Fibroblast of upper back skin (primary cell): Measurements from ENCODE around the gene WDFY1.
A peak's percentile ranks its signal among the peaks of the same experiment; 100 is the strongest.

Source experiments
- DNase-seq: peaks from one replicate; pipeline ENCODE4 v3.0.0-alpha.2; 2013

The WDFY1 gene

DNA sequence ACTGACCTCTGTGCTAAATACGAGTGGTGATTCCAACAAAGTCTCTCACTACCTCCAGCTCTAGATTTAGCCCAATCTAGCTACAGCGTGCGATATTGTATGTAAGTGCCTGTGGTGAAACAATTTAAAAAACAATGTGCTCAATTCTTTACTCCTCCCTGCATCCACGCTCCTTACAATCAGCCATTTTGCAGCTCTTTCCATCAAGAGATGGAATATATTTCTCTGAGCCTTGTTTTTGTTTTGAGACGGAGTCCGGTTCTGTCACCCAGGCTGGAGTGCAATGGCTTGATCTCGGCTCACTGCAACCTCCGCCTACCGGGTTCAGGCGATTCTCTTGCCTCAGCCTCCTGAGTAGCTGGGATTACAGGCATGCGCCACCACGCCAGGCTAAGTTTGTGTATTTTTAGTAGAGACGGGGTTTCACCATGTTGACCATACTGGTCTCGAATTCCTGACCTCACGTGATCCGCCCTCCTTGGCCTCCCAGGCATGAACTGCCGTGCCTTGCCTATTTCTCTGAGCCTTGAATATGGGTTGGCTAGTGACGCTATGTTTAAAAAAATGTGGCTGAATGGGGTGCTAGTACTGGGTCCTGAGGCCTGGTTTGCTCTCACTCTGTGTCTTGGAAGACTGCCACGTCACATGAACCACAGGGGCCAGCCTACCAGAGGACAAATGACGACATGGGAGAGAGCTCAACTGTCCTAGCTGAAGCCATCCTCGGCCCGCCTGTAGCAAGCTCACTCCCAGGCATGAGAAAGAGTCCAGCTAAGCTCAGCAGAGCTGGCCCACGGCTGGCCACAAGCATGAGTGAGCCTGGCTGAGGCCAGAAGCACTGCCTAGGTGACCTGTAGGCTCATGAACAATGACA, 14.8 kb downstream of the WDFY1 start:
- no peak for DNase-seq

DNA sequence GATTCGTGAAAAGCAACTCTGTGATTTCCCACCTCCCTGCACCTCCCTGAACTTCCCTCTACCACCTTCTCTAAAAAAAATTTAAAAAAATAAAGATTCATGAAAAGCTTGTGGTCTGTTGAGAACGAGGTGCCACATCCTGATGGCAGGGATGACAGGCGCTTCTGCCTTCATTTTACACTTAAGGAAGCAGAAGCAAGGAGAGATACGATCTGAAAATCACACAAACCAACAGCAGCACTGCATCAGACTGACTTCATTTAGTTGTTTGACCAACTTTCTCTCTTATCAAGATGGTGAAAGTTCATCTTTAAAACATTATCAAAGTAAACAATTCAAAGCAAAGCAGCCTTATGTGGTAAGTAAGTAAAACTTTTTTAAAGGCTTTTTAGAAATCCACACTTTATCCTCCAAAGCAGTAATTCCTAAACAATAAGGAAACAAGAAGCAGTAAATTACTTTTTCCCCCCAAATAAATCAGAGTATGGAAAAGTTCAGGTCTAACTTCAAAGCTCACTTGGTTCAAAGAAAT, 15.5 kb downstream of the WDFY1 start:
- DNase-seq = no peak

GRCh38 chr2:223928113-223929006, 16.8 kb downstream of the WDFY1 start:
- no peak for DNase-seq

DNA sequence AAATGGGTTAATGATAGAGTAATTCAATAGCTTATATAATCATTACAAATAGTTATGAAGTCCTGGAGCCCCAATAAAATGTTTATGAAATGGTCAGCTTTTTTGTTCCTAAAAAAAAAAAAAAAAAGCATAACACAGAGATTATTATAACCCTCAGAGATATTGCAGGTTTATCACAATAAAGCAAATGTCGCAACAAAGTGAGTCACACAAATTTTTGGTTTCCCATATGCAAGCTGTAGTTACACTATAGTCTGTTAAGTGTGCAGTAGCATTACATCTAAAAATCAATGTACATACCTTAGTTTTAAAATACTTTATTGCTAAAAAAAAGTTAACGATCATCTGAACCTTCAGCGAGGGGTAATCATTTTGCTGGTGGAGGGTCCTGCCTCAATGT, 20.0 kb downstream of the WDFY1 start:
- DNase-seq = peak; percentile 69

DNA sequence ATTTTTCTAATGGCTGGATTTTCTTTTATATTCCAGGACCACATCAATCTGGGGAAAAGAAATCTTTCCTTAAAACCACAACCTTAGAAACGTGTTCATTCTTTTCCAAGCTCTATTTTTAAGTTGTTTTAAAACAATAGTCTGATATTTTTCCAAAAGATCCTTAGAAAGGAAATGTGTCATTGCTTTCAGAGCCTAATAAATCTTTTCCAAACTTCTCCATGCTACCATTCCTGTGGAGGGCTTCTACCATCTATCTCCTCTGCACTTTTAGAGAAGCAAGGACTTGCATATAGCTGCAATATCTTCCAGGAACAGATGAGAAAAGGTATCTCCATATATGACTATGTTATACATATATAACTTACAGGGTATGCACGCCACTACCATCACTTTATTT, 21.2 kb downstream of the WDFY1 start:
- peak; percentile 73 for DNase-seq

DNA sequence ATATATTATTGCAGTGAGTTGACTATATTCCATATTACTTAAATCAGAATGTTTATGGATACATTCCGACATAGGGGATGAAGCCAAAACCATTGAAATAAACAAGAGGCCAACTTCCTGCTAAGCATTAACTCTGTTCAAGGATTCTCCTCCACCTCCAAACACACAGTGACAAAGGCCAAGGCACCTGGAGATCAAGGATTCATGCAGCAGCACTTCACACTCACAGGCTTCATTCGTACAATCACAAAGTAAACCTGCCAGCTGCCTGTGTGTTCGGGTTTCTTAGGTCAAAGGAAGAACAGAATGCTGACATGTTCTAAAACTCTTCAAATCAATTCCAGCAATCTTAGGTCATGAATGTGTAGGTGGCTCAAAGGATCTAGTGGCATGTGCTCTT, 22.8 kb downstream of the WDFY1 start:
- no peak for DNase-seq

DNA sequence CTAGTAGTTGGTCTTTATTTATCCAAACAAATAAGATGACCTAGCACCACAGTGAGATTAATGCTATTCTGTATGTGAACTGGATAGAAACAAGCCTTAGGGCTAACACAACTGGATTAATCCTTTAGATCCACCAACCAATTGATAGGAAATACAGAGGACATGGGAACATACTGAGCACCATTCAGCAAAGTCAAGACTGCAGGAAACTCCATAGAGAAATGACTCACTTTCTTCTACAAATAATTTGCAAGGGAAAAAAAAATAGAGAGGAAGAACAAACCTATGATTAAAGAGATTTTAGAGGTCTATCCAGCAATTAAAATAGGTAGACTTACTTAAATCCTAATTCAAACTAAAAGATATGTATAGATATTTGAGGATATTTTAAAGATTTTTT, 23.9 kb downstream of the WDFY1 start:
- DNase-seq = no peak

GRCh38 chr2:223920109-223920508, 25.0 kb downstream of the WDFY1 start:
- no peak for DNase-seq

- no peak for DNase-seq
These were observed 26.4 kb downstream of the WDFY1 start for GRCh38 chr2:223918671-223919134.

DNA sequence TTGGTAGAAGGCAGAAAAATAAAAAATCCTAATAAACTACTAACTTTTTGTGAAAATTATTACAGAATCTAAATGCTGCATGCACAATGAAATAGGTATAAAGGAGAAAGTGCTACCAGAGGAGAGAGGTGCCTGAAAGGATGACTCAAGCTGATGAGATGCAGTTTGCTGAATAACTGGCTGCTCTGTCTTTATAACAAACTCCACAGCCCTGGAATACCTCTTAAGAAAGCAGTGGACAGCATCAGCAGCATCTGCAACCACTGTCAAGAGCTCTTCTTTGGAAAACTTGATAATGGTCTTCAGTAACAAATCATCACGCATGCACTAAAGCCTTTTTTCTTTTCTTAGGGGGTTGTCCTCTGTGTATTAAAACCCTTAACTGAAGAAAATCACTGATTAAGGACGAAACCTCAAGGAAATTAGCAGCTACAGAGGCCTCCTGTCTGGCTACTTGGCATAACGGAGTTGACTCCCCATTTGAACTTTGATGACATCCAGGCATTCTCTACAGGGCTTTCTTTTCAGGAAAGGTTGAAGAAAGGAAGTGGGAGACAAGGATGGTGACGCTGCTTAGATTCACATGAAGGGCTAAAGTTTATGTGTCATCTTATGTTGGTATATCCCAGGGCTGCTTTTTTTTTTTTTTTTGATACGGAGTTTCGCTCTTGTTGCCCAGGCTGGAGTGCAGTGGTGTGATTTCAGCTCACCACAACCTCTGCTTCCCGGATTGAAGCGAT, 28.8 kb downstream of the WDFY1 start:
- DNase-seq = no peak

GRCh38 chr2:223915071-223915470, 30.1 kb downstream of the WDFY1 start:
- DNase-seq = no peak

DNA sequence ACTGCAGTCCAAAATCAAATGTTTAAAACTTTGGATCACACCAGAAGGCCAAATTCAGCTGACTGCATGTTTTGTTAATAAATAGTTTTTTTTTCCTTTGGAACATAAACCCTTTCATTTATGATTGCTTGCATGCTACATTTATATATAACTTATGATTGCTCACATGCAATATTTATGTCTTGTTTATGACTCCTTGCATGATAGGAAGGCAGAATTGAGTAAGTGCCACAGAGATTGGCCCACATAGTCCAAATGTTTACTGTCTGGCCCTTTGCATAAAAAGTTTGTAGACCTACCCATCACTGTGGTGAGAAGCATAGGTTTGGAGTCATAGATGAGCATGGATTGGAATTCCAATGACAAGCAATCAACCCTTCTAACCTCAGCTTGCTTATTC, 30.8 kb downstream of the WDFY1 start:
- no peak for DNase-seq

DNA sequence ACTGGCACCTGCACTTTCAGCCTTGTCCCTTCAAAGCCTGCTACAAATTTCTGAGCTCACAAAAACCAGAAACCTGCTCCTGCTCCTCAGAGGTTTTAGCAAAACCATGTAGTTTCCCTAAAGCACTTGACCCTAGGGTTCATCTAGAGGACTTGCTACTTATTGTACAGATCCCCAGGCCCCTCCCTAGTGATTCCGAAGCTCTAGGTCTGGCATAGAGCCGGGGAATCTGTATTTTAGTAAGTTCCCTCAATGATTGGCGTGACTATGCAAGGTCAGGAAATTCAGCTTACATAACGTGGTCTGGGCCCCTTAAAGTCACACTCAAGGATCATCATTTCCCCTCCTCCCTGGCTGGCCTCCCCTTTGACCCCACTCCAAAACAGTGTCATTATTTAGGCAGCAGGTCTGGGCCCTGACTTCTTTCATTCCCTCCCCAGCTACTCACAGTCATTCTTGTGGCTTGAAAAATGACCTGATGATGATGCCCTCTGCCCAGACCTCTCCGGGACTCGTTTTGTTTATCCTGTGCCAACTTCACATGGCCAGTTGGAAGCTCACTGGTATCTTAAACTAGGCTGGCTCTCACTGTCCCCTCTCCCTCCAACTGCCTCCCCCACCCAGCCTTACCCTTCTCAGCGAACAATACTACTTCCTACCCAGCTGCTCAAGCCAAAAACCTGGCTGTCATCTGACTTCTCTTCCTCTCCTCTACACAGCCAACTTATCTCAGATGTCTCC, 36.0 kb downstream of the WDFY1 start:
- no peak for DNase-seq

- DNase-seq = no peak
These were observed 36.7 kb downstream of the WDFY1 start for GRCh38 chr2:223908304-223908998.

DNA sequence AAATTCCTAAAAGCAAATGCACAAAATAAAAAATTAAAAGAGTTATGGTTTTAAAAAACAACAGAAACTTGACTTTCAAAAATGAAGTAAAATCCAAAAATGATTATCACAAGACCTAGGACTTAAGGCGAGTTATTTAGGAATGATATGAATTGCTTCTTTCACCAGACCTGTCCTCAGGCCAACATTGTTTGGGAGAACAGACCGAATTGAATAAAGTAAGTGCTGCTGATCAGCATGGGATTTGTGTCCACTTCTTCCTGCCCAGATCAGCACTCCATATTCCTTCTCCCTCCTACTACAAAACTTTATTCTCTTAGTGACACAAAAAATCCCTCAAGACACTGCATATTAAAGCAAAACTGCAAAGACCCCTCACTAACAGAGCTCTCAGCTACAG, 39.1 kb downstream of the WDFY1 start:
- DNase-seq = no peak

GRCh38 chr2:223901854-223902253, 43.3 kb downstream of the WDFY1 start:
- no peak for DNase-seq

DNA sequence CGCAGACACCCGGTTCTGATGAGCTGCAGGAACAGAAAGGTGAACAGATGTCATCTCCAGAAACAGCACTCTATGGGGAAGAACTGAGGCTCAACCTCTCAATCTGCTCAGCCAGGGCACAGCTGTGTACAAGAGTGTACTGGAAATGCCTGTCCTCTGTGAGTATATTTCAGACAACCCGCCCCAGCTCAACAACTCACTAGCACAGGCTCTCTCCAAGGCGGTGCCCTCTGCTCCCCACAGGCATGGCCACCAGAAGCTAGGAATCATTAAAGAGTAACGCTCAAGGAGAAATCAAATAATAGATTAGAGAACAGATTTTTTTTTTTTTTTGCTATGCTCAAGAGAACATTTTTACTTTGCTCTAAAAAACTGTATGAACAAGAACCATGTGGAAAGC, 43.8 kb downstream of the WDFY1 start:
- DNase-seq = no peak

DNA sequence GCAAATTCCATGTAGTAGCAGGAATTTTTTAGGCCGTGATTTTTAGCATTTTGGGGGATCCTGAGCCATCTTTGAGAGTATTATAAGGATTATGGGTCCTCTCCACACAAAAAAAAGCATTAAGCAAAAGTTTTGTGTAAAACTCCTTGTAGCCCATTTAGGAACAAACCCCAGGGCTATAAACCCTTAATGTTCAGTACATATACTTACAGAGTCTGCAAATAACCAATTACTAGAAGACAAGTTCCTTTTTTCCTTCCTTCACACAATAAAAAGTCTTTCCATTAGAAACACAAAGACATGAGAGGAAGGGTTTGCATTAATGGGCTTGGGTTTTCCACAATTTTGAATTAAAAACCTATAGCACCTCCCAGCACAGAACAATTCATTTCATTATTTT, 44.6 kb downstream of the WDFY1 start:
- no peak for DNase-seq

DNA sequence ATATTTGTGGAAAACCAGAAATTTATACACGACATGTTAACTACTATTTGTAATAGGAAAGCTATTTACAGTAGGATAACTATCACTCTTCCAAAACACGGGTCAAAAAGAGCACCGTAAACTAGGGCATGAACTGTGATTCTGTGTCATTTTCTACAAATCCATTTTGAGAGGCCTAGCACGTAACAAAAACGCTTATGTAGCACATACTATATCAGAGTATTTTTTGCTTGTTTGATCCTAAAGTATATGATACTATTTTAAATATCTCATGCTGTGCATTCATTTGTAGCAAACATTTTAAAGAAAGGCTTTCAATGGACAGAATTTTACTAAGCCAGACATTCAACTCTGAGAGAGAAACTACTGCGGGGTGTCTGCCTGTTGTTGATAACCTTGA, 45.1 kb downstream of the WDFY1 start:
- no peak for DNase-seq

DNA sequence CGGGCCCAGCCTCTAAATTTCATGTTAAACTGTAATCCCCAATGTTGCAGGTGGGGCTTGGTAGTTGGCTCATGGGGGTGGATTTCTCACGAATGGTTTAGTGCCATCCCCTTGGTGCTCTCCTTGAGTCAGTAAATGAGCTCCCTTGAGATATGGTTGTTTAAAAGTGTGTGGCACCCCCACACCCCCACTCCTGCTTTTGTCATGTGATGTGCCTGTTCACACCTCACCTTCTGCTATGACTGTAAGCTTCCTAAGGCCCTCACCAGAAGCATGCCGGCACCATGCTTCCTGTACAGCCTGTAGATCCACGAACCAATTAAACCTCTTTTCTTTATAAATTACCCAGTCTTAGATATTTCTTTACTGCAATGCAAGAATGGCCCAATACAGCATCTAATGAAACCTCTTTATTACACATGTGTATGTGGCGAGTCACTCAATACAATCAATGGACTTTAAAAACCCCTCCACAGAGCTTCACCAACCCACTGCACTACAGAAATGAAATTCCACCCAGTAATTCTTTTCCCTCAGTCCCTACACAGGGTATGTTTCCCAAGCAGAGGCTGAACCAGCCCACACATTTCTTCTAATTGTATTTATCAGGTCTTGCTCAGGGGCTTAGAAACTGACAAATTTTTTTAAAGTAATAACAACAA, 47.3 kb downstream of the WDFY1 start:
- DNase-seq = no peak

GRCh38 chr2:223896833-223897311, 48.3 kb downstream of the WDFY1 start:
- DNase-seq = peak; percentile 10
